H9 (cell line): ENCODE results near the gene CXorf66. TPM values are rescaled to one million over a fixed set of nuclear protein-coding genes. Genes with fewer than 3 reads are reported as not detected.

ENCODE experiments used
- DNase-seq: peaks from one replicate; pipeline ENCODE4 v3.0.0-alpha.2; 2017
- H2AFZ ChIP-seq: one replicate; pipeline ENCODE4 v1.6.1; 2013; ENCODE audit warnings: mild to moderate bottlenecking, low read length, control low read depth, moderate library complexity
- H2AK5ac ChIP-seq: 2 replicates; pipeline ENCODE4 v1.6.1; 2013; ENCODE audit warnings: low read length, control low read depth, mixed read lengths; ENCODE audit not compliant: insufficient read length
- H2BK120ac ChIP-seq: one replicate; pipeline ENCODE4 v1.6.1; 2013; ENCODE audit warnings: low read depth, mild to moderate bottlenecking, low read length, control low read depth, inconsistent platforms; ENCODE audit not compliant: poor library complexity, severe bottlenecking
- H2BK12ac ChIP-seq: 2 replicates; pipeline ENCODE4 v1.6.1; 2013; ENCODE audit warnings: low read length, control low read depth, mixed read lengths, low read depth; ENCODE audit not compliant: insufficient read length
- H2BK15ac ChIP-seq: 2 replicates; pipeline ENCODE4 v1.6.1; 2013; ENCODE audit warnings: low read depth, low read length, control low read depth
- H2BK20ac ChIP-seq: one replicate; pipeline ENCODE4 v1.6.1; 2013; ENCODE audit warnings: low read depth, mild to moderate bottlenecking, low read length, control low read depth, inconsistent platforms; ENCODE audit not compliant: poor library complexity, severe bottlenecking
- H2BK5ac ChIP-seq: 2 replicates; pipeline ENCODE4 v1.6.1; 2013; ENCODE audit warnings: low read length, control low read depth, mixed read lengths; ENCODE audit not compliant: insufficient read length
- H3K14ac ChIP-seq: 2 replicates; pipeline ENCODE4 v1.6.1; 2013; ENCODE audit warnings: low read length, control low read depth; ENCODE audit not compliant: insufficient read depth
- H3K18ac ChIP-seq: 2 replicates; pipeline ENCODE4 v1.6.1; 2013; ENCODE audit warnings: low read depth, mild to moderate bottlenecking, mixed read lengths, low read length, control low read depth; ENCODE audit not compliant: insufficient read length
- H3K23ac ChIP-seq: 2 replicates; pipeline ENCODE4 v1.6.1; 2013; ENCODE audit warnings: low read length, control low read depth, mixed read lengths, low read depth; ENCODE audit not compliant: insufficient read length
- H3K23me2 ChIP-seq: 2 replicates; pipeline ENCODE4 v1.6.1; 2013; ENCODE audit warnings: low read depth, mild to moderate bottlenecking, mixed read lengths, low read length, control low read depth; ENCODE audit not compliant: insufficient read length, poor library complexity, severe bottlenecking
- H3K27ac ChIP-seq: 2 replicates; pipeline ENCODE4 v1.5.1; 2013; ENCODE audit warnings: low read length, control low read depth, mixed read lengths, low read depth; ENCODE audit not compliant: insufficient read length
- H3K27me3 ChIP-seq: 2 replicates; pipeline ENCODE4 v1.6.1; 2013; ENCODE audit warnings: low read length, control low read depth, inconsistent platforms; ENCODE audit not compliant: insufficient read depth
- H3K4ac ChIP-seq: 2 replicates; pipeline ENCODE4 v1.6.1; 2013; ENCODE audit warnings: low read depth, mild to moderate bottlenecking, control low read depth, inconsistent platforms, low read length, moderate library complexity
- H3K4me1 ChIP-seq: 2 replicates; pipeline ENCODE4 v1.6.1; 2013; ENCODE audit warnings: low read length, control low read depth, inconsistent platforms; ENCODE audit not compliant: insufficient read depth
- H3K4me2 ChIP-seq: 2 replicates; pipeline ENCODE4 v1.6.1; 2013; ENCODE audit warnings: low read length, control low read depth, mixed read lengths; ENCODE audit not compliant: insufficient read length, insufficient read depth
- H3K56ac ChIP-seq: 2 replicates; pipeline ENCODE4 v1.6.1; 2013; ENCODE audit warnings: low read depth, mild to moderate bottlenecking, mixed read lengths, low read length, control low read depth; ENCODE audit not compliant: insufficient read length
- H3K79me1 ChIP-seq: 2 replicates; pipeline ENCODE4 v1.6.1; 2013; ENCODE audit warnings: low read depth, mild to moderate bottlenecking, moderate library complexity, low read length, control low read depth, inconsistent platforms; ENCODE audit not compliant: insufficient read depth, poor library complexity, severe bottlenecking
- H3K79me2 ChIP-seq: 2 replicates; pipeline ENCODE4 v1.6.1; 2013; ENCODE audit warnings: low read length, control low read depth, inconsistent platforms; ENCODE audit not compliant: insufficient read depth
- H3K9ac ChIP-seq: 2 replicates; pipeline ENCODE4 v1.6.1; 2013; ENCODE audit warnings: low read length, control low read depth, mixed read lengths; ENCODE audit not compliant: insufficient read length; ENCODE audit errors: extremely low read depth
- H3K9me3 ChIP-seq: one replicate; pipeline ENCODE4 v1.6.1; 2013; ENCODE audit warnings: low read depth, low read length, inconsistent platforms; ENCODE audit not compliant: control insufficient read depth
- H3T11ph ChIP-seq: one replicate; pipeline ENCODE4 v1.6.1; 2013; ENCODE audit warnings: mild to moderate bottlenecking, low read length, control low read depth, inconsistent platforms
- H4K20me1 ChIP-seq: one replicate; pipeline ENCODE4 v1.6.1; 2013; ENCODE audit not compliant: control insufficient read depth, insufficient read length, insufficient read depth
- H4K5ac ChIP-seq: 2 replicates; pipeline ENCODE4 v1.6.1; 2013; ENCODE audit warnings: low read depth, mild to moderate bottlenecking, mixed read lengths, low read length, control low read depth; ENCODE audit not compliant: insufficient read length
- H4K8ac ChIP-seq: replicated peaks from 2 replicates; pipeline ENCODE4 v1.6.1; 2013; ENCODE audit warnings: low read length, control low read depth, mixed read lengths, low read depth; ENCODE audit not compliant: insufficient read length
- H4K91ac ChIP-seq: 2 replicates; pipeline ENCODE4 v1.6.1; 2013; ENCODE audit warnings: low read depth, mild to moderate bottlenecking, moderate library complexity, mixed read lengths, low read length, control low read depth; ENCODE audit not compliant: insufficient read length
- H3K27ac Mint-ChIP-seq, 3 experiments: 2 replicates in 2 of 3; 3 replicates in 1 of 3; pipeline ENCODE4 v1.8.0; 2020 to 2021; ENCODE audit warnings: mixed read lengths in 3 of 3, mild to moderate bottlenecking in 1 of 3, moderate library complexity in 1 of 3
- H3K27me3 Mint-ChIP-seq: 2 replicates; pipeline ENCODE4 v1.8.0; 2021; ENCODE audit warnings: low read depth, mild to moderate bottlenecking, moderate library complexity, mixed read lengths
- H3K36me3 Mint-ChIP-seq, 3 experiments: 2 replicates in 2 of 3; 3 replicates in 1 of 3; pipeline ENCODE4 v1.8.0; 2020 to 2021; ENCODE audit warnings: low read depth in 3 of 3, mixed read lengths in 3 of 3; ENCODE audit not compliant: insufficient read depth in 1 of 3
- H3K4me1 Mint-ChIP-seq, 2 experiments: 2 replicates each; pipeline ENCODE4 v1.8.0; 2020; ENCODE audit warnings: mixed read lengths in 2 of 2
- H3K4me3 Mint-ChIP-seq, 2 experiments: 2 replicates in 1 of 2; 3 replicates in 1 of 2; pipeline ENCODE4 v1.8.0; 2020 to 2021; ENCODE audit warnings: mild to moderate bottlenecking in 2 of 2, mixed read lengths in 2 of 2, moderate library complexity in 1 of 2
- H3K9me3 Mint-ChIP-seq, 2 experiments: 2 replicates in 1 of 2; 3 replicates in 1 of 2; pipeline ENCODE4 v1.8.0; 2020; ENCODE audit warnings: mild to moderate bottlenecking in 2 of 2, mixed read lengths in 2 of 2, moderate library complexity in 1 of 2
- CTCF ChIP-seq: fragments of 200-600 bp; sonication (generic); conservative IDR thresholded peaks from 3 replicates; pipeline ENCODE4 v1.8.0; 2021; ENCODE audit warnings: antibody characterized with exemption, mild to moderate bottlenecking
- WGBS: extraction: QIAGEN DNeasy Blood & Tissue Kit; methylation state at CpG from one replicate; pipeline ENCODE4 v1.1.7; 2013; ENCODE audit warnings: missing lambda C conversion rate, low lambda C conversion rate, mixed read lengths; ENCODE audit not compliant: insufficient read length; ENCODE audit errors: extremely low coverage; 5-methylcytosine and 5-hydroxymethylcytosine counted together
- total RNA-seq: library from RNA; stranded (reverse); gene quantifications from 2 replicates; pipeline ENCODE4 v1.2.1, GENCODE V29; 2021

The CXorf66 gene
- total RNA-seq, 1 experiment from 2014 or later: not detected

GRCh38 chrX:139982856-139983255, 17.5 kb upstream of the CXorf66 start:
- WGBS: no CpG with 5 or more reads among the region's 3 CpGs
- Histone ChIP-seq H4K8ac (no peak overlapping the region), H2BK15ac (no peak overlapping the region), H4K91ac (no peak overlapping the region), H3K4me2 (no peak overlapping the region), H3K9me3 (no peaks in the 10 kb centered on the region), H2BK20ac (no peak overlapping the region), H2AFZ (no peak overlapping the region), H3K9ac (no peak overlapping the region), H3K56ac (no peak overlapping the region), H4K5ac (no peak overlapping the region), H3K18ac (no peak overlapping the region), H3K79me1 (no peaks in the 10 kb centered on the region), H3K23ac (no peak overlapping the region), H3T11ph (no peak overlapping the region), H3K4ac (no peak overlapping the region), H2AK5ac (no peak overlapping the region), H2BK12ac (no peak overlapping the region), H4K20me1 (no peaks in the 10 kb centered on the region), H3K4me1 (no peaks in the 10 kb centered on the region), H3K23me2 (no peaks in the 10 kb centered on the region), H3K27ac (no peak overlapping the region), H3K79me2 (no peaks in the 10 kb centered on the region), H2BK120ac (no peak overlapping the region), H3K27me3 (no peaks in the 10 kb centered on the region), H3K14ac (no peak overlapping the region), H2BK5ac (no peak overlapping the region)
- H3K27me3 Mint-ChIP-seq: peaks cover 1% of the 10 kb centered on the region; the same call in 1 of the 2 replicates
- DNase-seq: no peak
- H3K36me3 Mint-ChIP-seq: no peaks in the 10 kb centered on the region
- H3K4me1 Mint-ChIP-seq: no peaks in the 10 kb centered on the region
- peaks cover 0 to 26% of the 10 kb centered on the region in 2 experiments; a peak in 2 of 5 replicates for H3K9me3 Mint-ChIP-seq
- no peak overlapping the region for H3K27ac Mint-ChIP-seq
- H3K4me3 Mint-ChIP-seq: no peak overlapping the region
- no peak for TF ChIP-seq CTCF
